GM12878 (cell line): ENCODE results near the gene DMXL1. TPM values are rescaled to one million over a fixed set of nuclear protein-coding genes. Genes with fewer than 3 reads are reported as not detected.
"Not testable (repeated sequence)": the region's sequence is repeated elsewhere in the genome, so short reads cannot be mapped to it uniquely, and the experiment has no call there.

Experiments
- ATAC-seq: fragments of 200-7000 bp; cut with Tn5 transposase; 3 replicates; pipeline ENCODE4 v1.9.1; 2020; ENCODE audit warnings: mild to moderate bottlenecking, moderate library complexity
- BruUV-seq: library from RNA; stranded (reverse); fragments of 400-500 nt; replicated peaks from 2 replicates; lab custom pipeline; 2021; lab: Mats Ljungman, UMichigan
- CTCF ChIA-PET: fragments of 300-600 bp; sonication (Branson Sonifier 250); formaldehyde crosslinking; extraction: SDS; loops from one replicate; lab custom pipeline; 2021; ENCODE audit warnings: inconsistent platforms; lab: Yijun Ruan, JAX
- POLR2A ChIA-PET: fragments of 350-600 bp; formaldehyde crosslinking; extraction: SDS; loops from one replicate; lab custom pipeline; 2021; ENCODE audit warnings: inconsistent platforms; lab: Charles Lee
- RAD21 ChIA-PET: fragments of 300-600 bp; sonication (Branson Sonifier 250); formaldehyde crosslinking; loops from one replicate; lab custom pipeline; 2023; ENCODE audit warnings: antibody characterized with exemption; ENCODE audit not compliant: unreplicated experiment; lab: Charles Lee
- SMC1A ChIA-PET: fragments of 300-600 bp; sonication (Branson Sonifier 250); formaldehyde crosslinking; loops from one replicate; lab custom pipeline; 2023; ENCODE audit not compliant: unreplicated experiment, uncharacterized antibody; lab: Charles Lee
- DNase-seq: peaks from one replicate; pipeline ENCODE4 v3.0.0-alpha.2; 2011; ENCODE audit warnings: low read depth, low spot score
- FAIRE-seq: peaks from 3 replicates; lab custom pipeline; 2011; peaks lifted over from hg19 to GRCh38; lab: Jason Lieb, UNC
- H2AFZ ChIP-seq: 2 replicates; pipeline ENCODE4 v1.6.0; 2011; ENCODE audit warnings: low read depth, low read length, control low read depth; ENCODE audit not compliant: control insufficient read depth
- H3K27ac ChIP-seq: 2 replicates; pipeline ENCODE4 v1.5.1; 2011; ENCODE audit warnings: control low read depth; ENCODE audit not compliant: control insufficient read depth, insufficient read depth
- H3K27me3 ChIP-seq, 2 experiments: replicated peaks in 1 of 2; 2 replicates each; pipeline versions ENCODE4 v1.6.0 to v1.6.1; 2011; ENCODE audit warnings: low read length in 1 of 2; ENCODE audit not compliant: control insufficient read depth in 2 of 2, insufficient read depth in 2 of 2
- H3K36me3 ChIP-seq, 2 experiments: 2 replicates each; pipeline ENCODE4 v1.5.1; 2011; ENCODE audit warnings: low read length in 1 of 2; ENCODE audit not compliant: control insufficient read depth in 2 of 2, insufficient read depth in 2 of 2
- H3K4me1 ChIP-seq: 2 replicates; pipeline ENCODE4 v1.6.1; 2011; ENCODE audit warnings: mild to moderate bottlenecking, low read length, moderate library complexity, mixed read lengths; ENCODE audit not compliant: control insufficient read depth, insufficient read depth
- H3K4me2 ChIP-seq: 2 replicates; pipeline ENCODE4 v1.6.0; 2011; ENCODE audit warnings: control low read depth; ENCODE audit not compliant: control insufficient read depth, insufficient read depth
- H3K4me3 ChIP-seq: fragments of 200-600 bp; sonication (generic); 2 replicates; pipeline ENCODE4 v1.5.1; 2016
- H3K79me2 ChIP-seq: 2 replicates; pipeline ENCODE4 v1.6.0; 2011; ENCODE audit warnings: low read length; ENCODE audit not compliant: control insufficient read depth, insufficient read depth
- H3K9ac ChIP-seq: 2 replicates; pipeline ENCODE4 v1.8.0; 2011; ENCODE audit warnings: low read length, control low read depth, mixed read lengths; ENCODE audit not compliant: control insufficient read depth, insufficient read depth
- H3K9me3 ChIP-seq: replicated peaks from 3 replicates; pipeline ENCODE4 v1.5.1; 2011; ENCODE audit warnings: mild to moderate bottlenecking, low read length; ENCODE audit not compliant: control insufficient read depth, insufficient read depth
- H4K20me1 ChIP-seq: 2 replicates; pipeline ENCODE4 v1.6.0; 2011; ENCODE audit not compliant: control insufficient read depth, insufficient read depth
- CHD4 ChIP-seq: fragments of 200-600 bp; sonication (generic); IDR thresholded peaks from 2 replicates; pipeline ENCODE4 v1.6.1; 2016; ENCODE audit warnings: mild to moderate bottlenecking
- DPF2 ChIP-seq: fragments of 450-650 bp; IDR thresholded peaks from 2 replicates; pipeline ENCODE4 v1.6.1; 2017; ENCODE audit warnings: mild to moderate bottlenecking
- KAT2A ChIP-seq: conservative IDR thresholded peaks from 2 replicates; pipeline ENCODE4 v1.6.1; 2011; ENCODE audit warnings: low read depth, low read length; ENCODE audit not compliant: control insufficient read depth
- KDM1A ChIP-seq: fragments of 200-600 bp; sonication (generic); IDR thresholded peaks from 2 replicates; pipeline ENCODE4 v1.6.1; 2016; ENCODE audit warnings: borderline replicate concordance
- PAX5 ChIP-seq: IDR thresholded peaks from 2 replicates; pipeline ENCODE4 v1.6.1; 2011; ENCODE audit warnings: low read depth, low read length, borderline replicate concordance
- POLR2AphosphoS5 ChIP-seq: IDR thresholded peaks from 2 replicates; pipeline ENCODE4 v1.6.1; 2011; ENCODE audit warnings: mild to moderate bottlenecking, low read length, inconsistent platforms
- POU2F2 ChIP-seq: IDR thresholded peaks from 3 replicates; pipeline ENCODE4 v1.6.1; 2011; ENCODE audit warnings: low read depth, mild to moderate bottlenecking, low read length, borderline replicate concordance
- RBBP5 ChIP-seq: fragments of 200-600 bp; sonication (generic); conservative IDR thresholded peaks from 2 replicates; pipeline ENCODE4 v1.6.1; 2016
- SMC3 ChIP-seq: IDR thresholded peaks from 2 replicates; pipeline ENCODE4 v1.6.1; 2011; ENCODE audit warnings: low read length, improper control_type of control experiment, borderline replicate concordance
- STAT1 ChIP-seq: fragments of 450-650 bp; conservative IDR thresholded peaks from 2 replicates; pipeline ENCODE4 v1.6.1; 2014; ENCODE audit warnings: antibody characterized with exemption, mild to moderate bottlenecking
- YY1 ChIP-seq: IDR thresholded peaks from 2 replicates; pipeline ENCODE4 v1.6.1; 2011; ENCODE audit warnings: low read depth, mild to moderate bottlenecking, low read length
- WGBS: methylation state at CpG from one replicate; pipeline ENCODE4 v1.1.6; 2016; ENCODE audit warnings: low lambda C conversion rate; ENCODE audit not compliant: insufficient replicate concordance, insufficient coverage; ENCODE audit errors: missing lambda C conversion rate; 5-methylcytosine and 5-hydroxymethylcytosine counted together
- in situ Hi-C: fragments of 300-500 bp; cut with MboI; formaldehyde crosslinking; loops from 9 replicates; pipeline ENCODE4 v1.14.3; 2018; ENCODE audit warnings: mixed read lengths
- intact Hi-C: fragments of 100-400 bp; cut with micrococcal nuclease; formaldehyde crosslinking; loops from one replicate; pipeline ENCODE4 v1.14.2; 2022; ENCODE audit not compliant: unreplicated experiment
- polyA plus RNA-seq, 11 experiments: library from polyadenylated mRNA; depleted of rRNA in 4 of 11; unstranded in 6 of 11; stranded (reverse) in 5 of 11; fragments of >200 nt; fragmentation: Nextera tagmentation in 4 of 11; fragmentation: Illumina TruSeq in 1 of 11; extraction: Ambion mirVana in 4 of 11; extraction: Trizol in 1 of 11; gene quantifications; 1 replicate in 1 of 11; 2 replicates in 10 of 11; pipeline versions ENCODE4 v1.2.1 to v1.2.3, GENCODE V29; 2011 to 2016; ENCODE audit warnings: inconsistent platforms in 2 of 11, missing spikeins in 2 of 11, low read depth in 1 of 11
- total RNA-seq, 4 experiments: library from RNA; depleted of rRNA in 3 of 4; stranded (reverse); fragments of >200 nt in 3 of 4; fragmentation: Illumina TruSeq in 1 of 4; extraction: Trizol in 1 of 4; gene quantifications; 2 replicates each; pipeline versions ENCODE4 v1.2.1 to v1.2.3, GENCODE V29; 2013 to 2021
- TF ChIP-seq, protein P1 (sequence below): fragments of 450-650 bp; IDR thresholded peaks from 2 replicates; pipeline ENCODE4 v1.6.1; 2014; ENCODE audit warnings: mild to moderate bottlenecking

Gene DMXL1
- total and polyA plus RNA-seq, 10 of the 15 experiments (the other 5 are each of a cell fraction or from before 2014, with no cell fraction given), result 9.1 to 67.7 (median 34.1) TPM

- in situ Hi-C loops, H2AFZ ChIP-seq, H3K27me3 ChIP-seq, H3K9ac ChIP-seq, H3K79me2 ChIP-seq, H3K4me3 ChIP-seq, H4K20me1 ChIP-seq, H3K4me1 ChIP-seq, H3K36me3 ChIP-seq, DNase-seq, H3K27ac ChIP-seq, BruUV-seq, H3K9me3 ChIP-seq, H3K4me2 ChIP-seq, intact Hi-C loops, FAIRE-seq, ATAC-seq: not testable (repeated sequence)
- ChIA-PET SMC1A (interaction anchor here (0.9 to 2.2 kb wide), 10 partner anchors 7 to 228 kb away, joined by 3 to 6 read pairs (median 3); no protein-coding TSS in a partner anchor), POLR2A (interaction anchor here (0.7 kb wide), 1 partner anchor 31 kb away, joined by 5 read pairs; no protein-coding TSS in a partner anchor), CTCF (interaction anchor here (1.1 to 2.2 kb wide), 6 partner anchors 11 to 195 kb away, joined by 3 to 7 read pairs (median 4); no protein-coding TSS in a partner anchor), RAD21 (interaction anchor here (1.3 kb wide), 1 partner anchor 252 kb away, joined by 4 read pairs; no protein-coding TSS in a partner anchor)
- 96% methylated on average over 3 of the region's 3 CpGs for WGBS
These were observed 168.9 kb downstream of the DMXL1 start for GRCh38 chr5:119239826-119240225.

DNA sequence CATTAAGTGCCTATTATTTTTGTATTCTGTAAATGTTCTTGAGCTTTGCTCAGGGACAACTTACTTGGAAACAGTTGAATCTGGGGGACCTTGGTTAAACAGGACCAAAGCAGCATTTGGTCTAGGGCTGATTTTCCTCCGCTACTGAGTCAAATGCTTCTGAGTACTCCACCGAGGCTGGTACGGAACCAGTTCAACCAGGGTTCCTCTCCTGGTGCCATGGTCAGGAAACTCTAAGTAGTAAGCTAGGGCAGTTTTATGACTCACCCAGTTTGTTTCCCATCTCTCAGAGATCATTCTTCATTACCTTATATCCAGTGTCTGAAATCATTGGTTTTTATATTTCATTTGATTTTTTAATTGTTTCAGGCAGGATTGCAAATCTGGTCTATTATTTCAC, 173.0 kb downstream of the DMXL1 start:
- RAD21 ChIA-PET, result interaction anchor here (1.0 kb wide), 1 partner anchor 166 kb away, joined by 3 read pairs; no protein-coding TSS in a partner anchor
- Histone ChIP-seq H4K20me1 (no peaks in the 10 kb centered on the region), H3K27ac (no peak overlapping the region), H3K4me2 (no peak overlapping the region), H3K9me3 (no peaks in the 10 kb centered on the region), H3K36me3 (no peaks in the 10 kb centered on the region), H3K27me3 (no peaks in the 10 kb centered on the region), H3K79me2 (no peaks in the 10 kb centered on the region), H3K4me1 (no peaks in the 10 kb centered on the region), H2AFZ (no peak overlapping the region), H3K4me3 (no peak overlapping the region), H3K9ac (no peak overlapping the region)
- SMC1A ChIA-PET, result interaction anchor here (0.7 to 1.4 kb wide), 2 partner anchors 83 to 169 kb away, joined by 3 read pairs; no protein-coding TSS in a partner anchor
- TF ChIP-seq DPF2, result no peak
- TF ChIP-seq, protein P1, sequence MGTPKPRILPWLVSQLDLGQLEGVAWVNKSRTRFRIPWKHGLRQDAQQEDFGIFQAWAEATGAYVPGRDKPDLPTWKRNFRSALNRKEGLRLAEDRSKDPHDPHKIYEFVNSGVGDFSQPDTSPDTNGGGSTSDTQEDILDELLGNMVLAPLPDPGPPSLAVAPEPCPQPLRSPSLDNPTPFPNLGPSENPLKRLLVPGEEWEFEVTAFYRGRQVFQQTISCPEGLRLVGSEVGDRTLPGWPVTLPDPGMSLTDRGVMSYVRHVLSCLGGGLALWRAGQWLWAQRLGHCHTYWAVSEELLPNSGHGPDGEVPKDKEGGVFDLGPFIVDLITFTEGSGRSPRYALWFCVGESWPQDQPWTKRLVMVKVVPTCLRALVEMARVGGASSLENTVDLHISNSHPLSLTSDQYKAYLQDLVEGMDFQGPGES, result no peak
- TF ChIP-seq KAT2A, result no peak
- TF ChIP-seq CHD4, result no peak
- no peak for TF ChIP-seq POU2F2
- TF ChIP-seq STAT1, result no peak
- TF ChIP-seq POLR2AphosphoS5, result no peak
- TF ChIP-seq SMC3, result no peak
- no peak for TF ChIP-seq PAX5
- TF ChIP-seq RBBP5, result no peak
- TF ChIP-seq KDM1A, result no peak
- TF ChIP-seq YY1, result no peak
- FAIRE-seq (no peak), DNase-seq (no peak), ATAC-seq (no peak)
- BruUV-seq, result no TSS peak
- whole genome bisulfite sequencing, result 100% methylated on average over 3 of the region's 3 CpGs
- in situ Hi-C loops (no loop called here), intact Hi-C loops (no loop called here)
- CTCF ChIA-PET, result interaction anchor here (0.6 to 2.1 kb wide), 5 partner anchors 168 to 840 kb away, joined by 3 to 6 read pairs (median 3); no protein-coding TSS in a partner anchor
- POLR2A ChIA-PET, result no interaction called here
